HG02981 (cell line): Measurements from ENCODE around the gene PIGB.
"Not testable (repeated sequence)": the region's sequence is repeated elsewhere in the genome, so short reads cannot be mapped to it uniquely, and the experiment has no call there.

ENCODE experiments used
- ATAC-seq: cut with Tn5 transposase; IDR thresholded peaks from one replicate; pipeline ENCODE4 v1.9.1; 2021; ENCODE audit warnings: mild to moderate bottlenecking, moderate library complexity; ENCODE audit not compliant: unreplicated experiment

Gene PIGB

DNA sequence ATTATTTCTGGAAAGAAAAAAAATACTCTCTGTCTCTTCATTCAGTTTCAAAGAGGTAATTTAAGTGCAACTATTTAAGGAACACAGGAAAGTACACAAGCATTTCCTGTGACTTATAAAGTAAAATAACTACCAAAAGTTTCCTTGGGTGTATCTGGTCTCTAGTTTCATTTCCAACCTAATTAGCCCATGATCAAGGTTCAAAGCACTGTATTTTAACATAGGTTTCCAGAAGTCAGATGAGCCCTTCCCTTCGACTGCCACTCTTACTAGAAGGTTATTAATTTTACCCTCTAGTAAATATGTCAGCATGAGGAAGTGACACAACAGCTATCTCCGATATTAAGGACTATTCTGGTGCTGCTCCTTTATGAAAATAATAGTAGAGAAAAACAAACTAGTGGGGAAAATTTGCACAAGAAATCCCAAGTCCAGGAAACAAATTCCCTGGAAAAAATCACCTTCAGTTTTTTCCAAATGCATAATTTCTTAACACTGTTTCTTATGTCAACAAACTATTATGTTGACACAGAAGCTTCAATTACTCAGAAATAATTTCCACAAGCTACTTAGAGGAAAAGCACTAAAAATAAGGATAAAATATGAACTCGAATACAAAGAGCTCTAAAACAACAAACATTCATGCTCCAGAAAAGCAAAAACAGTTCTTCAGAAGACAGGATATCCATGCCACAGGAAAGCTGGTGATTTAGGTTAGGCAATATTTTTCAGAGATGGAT, 53.8 kb downstream of the PIGB start:
- ATAC-seq: no peak

DNA sequence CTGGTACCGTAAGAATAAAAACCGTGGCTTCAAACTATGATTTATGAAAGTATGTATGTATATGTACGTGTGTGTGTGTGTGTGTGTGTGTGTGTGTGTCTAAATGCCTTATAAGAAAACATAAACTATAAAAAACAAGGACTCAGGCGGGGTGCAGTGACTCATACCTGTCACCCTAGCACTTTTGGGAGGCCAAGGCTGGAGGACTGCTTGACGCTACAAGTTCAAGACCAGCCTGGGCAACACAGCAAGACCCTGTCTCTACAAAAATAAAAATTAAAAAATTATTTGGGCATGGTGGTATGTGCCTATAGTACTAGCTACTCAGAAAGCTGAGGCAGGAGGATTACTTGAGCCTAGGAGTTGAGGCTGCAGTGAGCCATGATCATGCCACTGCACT, 60.1 kb downstream of the PIGB start:
- no peak for ATAC-seq

DNA sequence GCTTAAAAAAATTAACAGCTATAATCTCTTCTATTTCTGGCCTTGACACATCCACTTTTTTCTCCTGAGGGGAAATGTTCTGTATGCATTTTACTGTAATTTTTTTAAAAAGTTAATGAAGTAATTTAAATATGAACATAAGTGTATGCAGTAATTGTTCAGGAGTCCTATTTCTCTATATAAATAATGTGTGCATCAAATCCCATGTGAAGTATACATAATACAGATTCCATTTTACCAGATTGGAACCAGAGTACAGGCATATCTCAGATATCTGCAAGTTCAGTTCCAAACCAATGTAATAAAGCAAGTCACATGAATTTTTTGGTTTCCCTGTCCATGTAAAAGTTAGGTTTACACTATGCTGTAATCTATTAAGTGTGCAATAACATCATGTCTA, 62.6 kb downstream of the PIGB start:
- no peak for ATAC-seq

DNA sequence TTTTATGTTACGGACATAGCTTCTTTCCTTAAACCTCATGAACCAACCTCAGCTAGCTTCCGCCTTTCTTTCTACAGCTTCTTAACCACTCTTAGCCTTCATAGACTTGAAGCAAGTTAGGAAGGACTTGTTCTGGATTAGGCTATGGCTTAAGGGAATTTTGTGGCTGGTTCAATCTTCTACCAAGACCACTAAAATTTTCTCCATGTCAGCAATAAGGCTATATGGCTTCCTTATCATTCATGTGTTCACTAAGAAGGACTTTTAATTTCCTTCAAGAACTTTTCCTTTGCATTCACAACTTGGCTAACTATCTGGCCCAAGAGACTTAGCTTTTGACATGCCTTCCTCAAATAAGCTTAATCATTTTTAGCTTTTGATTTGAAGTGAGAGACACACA, 64.7 kb downstream of the PIGB start:
- ATAC-seq: no peak

DNA sequence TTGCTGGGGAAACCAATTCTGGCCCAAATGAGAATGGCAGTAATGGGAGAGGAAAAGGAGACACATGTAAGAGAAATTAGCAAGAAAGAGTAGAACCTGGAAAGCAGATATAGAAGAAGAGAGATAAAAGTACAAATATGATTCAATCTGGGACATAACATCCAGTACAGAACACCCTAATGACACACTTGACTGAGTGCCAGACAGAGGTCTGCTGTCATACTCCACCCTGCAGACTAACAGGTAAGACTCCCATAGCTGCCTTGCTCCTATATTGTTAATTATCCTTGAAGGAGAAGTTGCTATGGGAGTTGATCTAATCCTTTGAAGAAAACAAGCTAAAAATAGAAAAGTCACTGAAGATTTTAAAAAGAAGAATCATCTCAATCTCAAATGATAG, 68.0 kb downstream of the PIGB start:
- no peak for ATAC-seq

DNA sequence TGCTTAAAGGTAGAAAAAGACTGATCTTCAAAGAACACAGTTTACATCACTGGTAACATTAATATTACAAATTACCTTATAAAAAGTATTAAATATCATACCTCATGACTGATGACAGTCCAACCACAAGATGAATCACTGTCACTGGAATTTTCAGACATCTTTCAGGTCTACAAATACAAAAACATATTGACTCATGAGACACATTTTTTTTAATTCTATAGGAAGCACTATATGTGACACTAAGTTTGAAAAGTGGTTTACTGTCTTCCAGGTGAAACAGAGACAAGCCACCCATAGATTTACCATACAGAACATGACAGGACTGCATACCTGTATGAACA, 70.2 kb downstream of the PIGB start:
- ATAC-seq: no peak

DNA sequence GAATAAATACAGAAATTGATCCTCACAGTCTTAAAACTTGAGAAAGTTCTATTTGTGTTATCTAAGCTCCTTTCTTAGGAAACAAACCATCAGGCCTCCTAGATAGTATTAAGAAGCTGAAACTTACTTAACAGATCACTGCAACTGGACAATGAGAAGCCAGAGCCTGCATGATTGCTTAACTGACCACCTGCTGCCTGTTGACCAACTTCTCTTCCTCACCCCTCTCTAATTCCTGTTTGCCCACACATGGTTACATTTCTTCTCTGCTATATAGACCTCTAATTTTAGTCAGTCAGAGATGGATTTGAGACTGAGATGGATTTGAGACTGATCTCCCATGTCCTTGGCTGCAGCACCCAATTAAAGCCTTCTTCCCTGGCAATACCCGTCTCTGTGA, 75.7 kb downstream of the PIGB start:
- no peak for ATAC-seq

DNA sequence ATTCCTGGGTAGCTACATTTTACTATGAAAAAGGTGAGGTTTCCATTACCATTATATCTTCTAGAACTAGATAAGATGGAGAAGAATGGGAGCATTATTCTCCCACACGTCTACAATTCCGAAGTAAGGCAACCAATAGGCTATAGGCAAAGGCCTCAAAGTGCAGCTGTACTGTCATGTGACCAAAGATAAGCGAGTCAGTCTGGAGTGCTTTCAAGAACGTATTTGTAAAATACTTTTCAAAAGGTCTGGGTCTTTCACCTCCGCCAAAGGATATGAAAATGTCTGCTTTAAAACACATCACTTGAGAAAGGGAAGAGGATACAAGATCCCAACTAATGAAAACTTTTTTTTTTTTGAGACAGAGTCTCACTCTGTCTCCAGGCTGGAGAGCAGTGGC, 79.2 kb downstream of the PIGB start:
- ATAC-seq: no peak

DNA sequence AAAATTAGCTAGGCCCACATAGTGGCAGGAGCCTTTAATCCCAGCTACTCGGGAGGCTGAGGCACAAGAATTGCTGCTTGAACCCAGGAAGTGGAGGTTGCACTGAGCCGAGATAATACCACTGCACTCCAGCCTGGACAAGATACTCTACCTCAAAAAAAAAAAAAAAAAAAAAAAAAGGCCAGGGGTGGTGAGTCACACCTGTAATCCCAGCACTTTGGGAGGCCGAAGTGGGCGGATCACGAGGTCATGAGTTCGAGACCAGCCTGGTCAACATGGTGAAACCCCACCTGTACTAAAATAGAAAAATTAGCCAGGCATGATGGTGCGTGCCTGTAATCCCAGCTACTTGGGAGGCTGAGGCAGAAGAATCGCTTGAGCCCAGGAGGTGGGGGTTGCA, 81.0 kb downstream of the PIGB start:
- ATAC-seq: not testable (repeated sequence)

DNA sequence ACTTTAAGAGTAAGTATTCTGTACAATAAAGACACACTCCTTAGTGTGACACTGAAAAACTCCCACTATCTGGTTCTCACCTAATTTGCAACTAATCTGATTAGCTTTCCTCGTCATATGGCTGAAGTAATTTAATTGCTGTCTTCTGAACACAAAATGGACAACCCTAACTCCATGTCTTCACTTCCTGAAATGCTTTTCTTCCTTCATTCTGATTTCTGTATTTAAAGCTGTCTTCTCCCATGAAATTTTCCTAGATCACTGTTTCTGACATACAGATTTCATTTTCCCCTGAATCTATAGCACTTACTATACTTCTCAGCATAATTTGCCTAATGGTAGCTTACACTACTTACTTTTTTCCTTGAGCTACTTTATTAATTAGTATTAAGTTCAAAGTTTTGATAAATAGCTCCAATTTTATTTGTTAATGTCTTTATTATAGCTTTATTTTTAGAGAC, 82.8 kb downstream of the PIGB start:
- no peak for ATAC-seq

DNA sequence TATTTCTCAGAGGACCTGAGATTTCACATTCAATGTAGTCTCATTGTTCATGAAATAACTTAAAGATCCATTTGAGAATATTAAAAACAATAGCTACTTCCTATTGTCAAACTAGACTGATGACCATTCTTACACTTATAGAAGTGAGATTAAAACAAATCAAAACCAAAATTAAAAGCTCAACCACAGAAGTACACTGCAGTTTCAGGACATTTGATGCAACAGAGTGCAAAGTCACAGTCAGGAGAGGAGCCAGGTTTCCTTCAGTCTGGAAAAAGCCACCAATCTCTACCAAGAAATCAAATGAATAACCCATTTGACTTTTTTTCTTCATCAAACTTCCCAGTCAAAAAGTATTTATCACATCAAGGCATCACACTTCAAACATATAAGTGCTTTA, 83.7 kb downstream of the PIGB start:
- ATAC-seq: peak; percentile 66

DNA sequence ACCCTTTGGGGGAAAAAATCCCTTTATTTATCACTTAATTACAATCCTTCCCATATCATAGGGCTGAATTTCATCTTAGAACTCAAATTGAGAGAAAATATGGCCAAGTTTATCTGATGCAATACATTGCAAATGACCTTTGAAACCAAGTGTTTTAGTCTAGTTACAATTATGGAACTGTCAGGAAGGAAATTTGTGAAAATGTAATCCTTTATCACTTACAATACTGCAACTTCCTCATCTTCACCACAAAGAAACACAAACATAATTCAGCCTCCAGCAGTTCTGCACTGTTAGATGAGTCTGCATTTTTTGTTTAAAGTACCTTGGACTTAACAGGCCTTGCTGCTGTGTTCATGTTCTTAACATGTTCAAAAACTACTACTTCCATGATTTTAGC, 84.5 kb downstream of the PIGB start:
- no peak for ATAC-seq
